Muscle layer of duodenum (tissue), 2 donors: ENCODE results near the gene AK8.
A peak's percentile ranks its signal among the peaks of the same experiment; 100 is the strongest.

ENCODE experiments used
- H3K27ac ChIP-seq: one replicate; pipeline ENCODE4 v1.7.0; 2013; ENCODE audit warnings: mild to moderate bottlenecking, low read length
- H3K27me3 ChIP-seq: one replicate; pipeline ENCODE4 v1.7.0; 2013; ENCODE audit warnings: low read depth, mild to moderate bottlenecking, control low read depth, low read length
- H3K36me3 ChIP-seq, 2 donors: one replicate each; pipeline ENCODE4 v1.7.0; 2013; ENCODE audit warnings: low read length in 2 of 2, control low read depth in 1 of 2, mild to moderate bottlenecking in 1 of 2; ENCODE audit not compliant: insufficient read depth in 2 of 2, control insufficient read depth in 1 of 2
- H3K4me1 ChIP-seq, 2 donors: one replicate each; pipeline ENCODE4 v1.7.0; 2013; ENCODE audit warnings: low read length in 2 of 2, mild to moderate bottlenecking in 2 of 2, control low read depth in 1 of 2, moderate library complexity in 1 of 2; ENCODE audit not compliant: insufficient read depth in 2 of 2, control insufficient read depth in 1 of 2
- H3K4me3 ChIP-seq, 2 donors: one replicate each; pipeline ENCODE4 v1.7.0; 2013; ENCODE audit warnings: low read length in 2 of 2, low read depth in 1 of 2, mild to moderate bottlenecking in 1 of 2
- H3K9me3 ChIP-seq, 2 donors: one replicate each; pipeline ENCODE4 v1.7.0; 2013; ENCODE audit warnings: low read length in 2 of 2, control low read depth in 1 of 2, mild to moderate bottlenecking in 1 of 2; ENCODE audit not compliant: control insufficient read depth in 1 of 2
- donor health status: healthy.

The AK8 gene

GRCh38 chr9:132877824-132878694 is at the start of gene AK8:
Gene AK8, minus strand, starts transcription at chr9:132878284. Its CDS starts 29 bp downstream, at chr9:132878255.
- H3K4me1 ChIP-seq, result peaks cover 0 to 15% of the 10 kb centered on the region in 2 donors
- no peaks in the 10 kb centered on the region for H3K36me3 ChIP-seq
- peak within 1 kb of the TSS; percentile 87 to 94 for H3K4me3 ChIP-seq
- H3K27me3 ChIP-seq, result no peaks in the 10 kb centered on the region
- H3K27ac ChIP-seq, result peak within 1 kb of the TSS; percentile 82
- no peaks in the 10 kb centered on the region for H3K9me3 ChIP-seq

- Histone ChIP-seq H3K4me1 (no peaks in the 10 kb centered on the region), H3K36me3 (peaks cover 32 to 43% of the 10 kb centered on the region in 2 donors), H3K9me3 (no peaks in the 10 kb centered on the region), H3K27me3 (no peaks in the 10 kb centered on the region), H3K4me3 (no peak overlapping the region), H3K27ac (no peak overlapping the region)
Observed at GRCh38 chr9:132927704-132928103, 49.6 kb upstream of the AK8 start.

- Histone ChIP-seq H3K36me3 (peaks cover 74% of the 10 kb centered on the region in 2 donors), H3K9me3 (no peaks in the 10 kb centered on the region), H3K4me1 (no peaks in the 10 kb centered on the region), H3K27ac (no peak overlapping the region), H3K27me3 (no peaks in the 10 kb centered on the region), H3K4me3 (no peak overlapping the region)
Observed at GRCh38 chr9:132923346-132923902, 45.3 kb upstream of the AK8 start.

GRCh38 chr9:132919614-132920268 is 41.7 kb upstream of the AK8 start:
- Histone ChIP-seq H3K27ac (no peak overlapping the region), H3K4me3 (no peak overlapping the region), H3K4me1 (no peaks in the 10 kb centered on the region), H3K36me3 (peaks cover 75 to 78% of the 10 kb centered on the region in 2 donors), H3K9me3 (no peaks in the 10 kb centered on the region), H3K27me3 (no peaks in the 10 kb centered on the region)

GRCh38 chr9:132914924-132915323 is 36.8 kb upstream of the AK8 start:
- Histone ChIP-seq H3K27ac (no peak overlapping the region), H3K36me3 (peaks cover 58 to 74% of the 10 kb centered on the region in 2 donors)

GRCh38 chr9:132912131-132912530 is 34.0 kb upstream of the AK8 start:
- no peaks in the 10 kb centered on the region for H3K9me3 ChIP-seq
- H3K27ac ChIP-seq, result no peak overlapping the region
- no peak overlapping the region for H3K4me3 ChIP-seq
- no peaks in the 10 kb centered on the region for H3K27me3 ChIP-seq
- no peaks in the 10 kb centered on the region for H3K4me1 ChIP-seq
- H3K36me3 ChIP-seq, result peaks cover 42 to 76% of the 10 kb centered on the region in 2 donors

More at GRCh38 chr9:132914924-132915323, 36.8 kb upstream of the AK8 start:
- H3K4me3 ChIP-seq, result no peak overlapping the region
- no peaks in the 10 kb centered on the region for H3K4me1 ChIP-seq
- H3K27me3 ChIP-seq, result no peaks in the 10 kb centered on the region
- H3K9me3 ChIP-seq, result no peaks in the 10 kb centered on the region

GRCh38 chr9:132910376-132910775 is 32.3 kb upstream of the AK8 start:
- peaks cover 37 to 69% of the 10 kb centered on the region in 2 donors for H3K36me3 ChIP-seq
- no peak overlapping the region for H3K27ac ChIP-seq
- no peak overlapping the region for H3K4me3 ChIP-seq
- H3K9me3 ChIP-seq, result no peaks in the 10 kb centered on the region
- H3K27me3 ChIP-seq, result no peaks in the 10 kb centered on the region
- H3K4me1 ChIP-seq, result no peaks in the 10 kb centered on the region

GRCh38 chr9:132909311-132909710 is 31.2 kb upstream of the AK8 start:
- Histone ChIP-seq H3K9me3 (no peaks in the 10 kb centered on the region), H3K27me3 (no peaks in the 10 kb centered on the region), H3K27ac (no peak overlapping the region), H3K4me3 (no peak overlapping the region), H3K4me1 (no peaks in the 10 kb centered on the region), H3K36me3 (peaks cover 40 to 71% of the 10 kb centered on the region in 2 donors)

- no peak overlapping the region for H3K4me3 ChIP-seq
- H3K36me3 ChIP-seq, result peaks cover 47 to 73% of the 10 kb centered on the region in 2 donors
- H3K9me3 ChIP-seq, result no peaks in the 10 kb centered on the region
- H3K27ac ChIP-seq, result no peak overlapping the region
- H3K4me1 ChIP-seq, result no peaks in the 10 kb centered on the region
- no peaks in the 10 kb centered on the region for H3K27me3 ChIP-seq
Observed at GRCh38 chr9:132908635-132909034, 30.6 kb upstream of the AK8 start.

- H3K27ac ChIP-seq, result no peak overlapping the region
- H3K4me1 ChIP-seq, result no peaks in the 10 kb centered on the region
- no peaks in the 10 kb centered on the region for H3K9me3 ChIP-seq
- no peaks in the 10 kb centered on the region for H3K27me3 ChIP-seq
- H3K4me3 ChIP-seq, result no peak overlapping the region
- H3K36me3 ChIP-seq, result peaks cover 60 to 74% of the 10 kb centered on the region in 2 donors
Observed at GRCh38 chr9:132905726-132906125, 27.6 kb upstream of the AK8 start.
